GM12801 (cell line): ENCODE data around the gene ATAT1.

Experiments
- CTCF ChIP-seq: IDR thresholded peaks from one replicate; pipeline ENCODE4 v1.5.1; 2011; ENCODE audit warnings: control low read depth; ENCODE audit not compliant: insufficient read length; ENCODE audit errors: extremely low read depth

ATAT1 gene

DNA sequence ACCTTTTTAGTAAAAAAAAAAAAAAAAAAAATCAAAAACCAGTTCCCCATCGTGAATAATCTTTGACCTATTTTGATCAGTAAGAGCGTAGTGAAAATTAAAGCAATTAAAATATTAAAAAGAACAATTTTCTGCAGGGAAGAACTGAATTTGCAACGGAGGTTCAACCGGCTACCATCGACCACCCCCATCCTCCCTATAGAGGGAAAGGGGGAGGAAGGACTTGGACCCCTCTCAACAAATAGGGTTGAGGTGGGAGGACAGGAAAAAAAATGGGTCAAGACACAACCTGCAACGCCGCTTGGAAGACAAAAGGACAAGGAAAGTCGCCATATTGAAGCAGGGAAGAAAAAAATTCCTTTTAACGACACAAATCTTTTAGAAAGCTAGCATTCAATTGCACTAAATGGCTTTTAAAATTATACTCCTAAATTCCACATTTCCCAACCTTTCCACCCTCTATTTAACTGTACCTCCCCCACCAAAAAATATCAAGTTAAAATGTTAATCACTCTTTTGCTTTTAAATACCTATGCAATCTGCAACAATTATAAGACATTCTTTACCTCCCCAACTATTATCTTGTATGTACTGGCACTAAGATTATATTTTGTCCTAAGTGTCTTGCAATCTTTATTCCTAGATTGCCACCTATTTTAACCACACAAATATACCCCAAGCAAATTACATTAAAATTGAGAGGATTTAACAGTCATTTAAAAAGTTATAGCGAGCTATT is 11.3 kb upstream of the ATAT1 start:
- TF ChIP-seq CTCF = no peak

GRCh38 chr6:30615958-30616810 is 10.5 kb upstream of the ATAT1 start:
- TF ChIP-seq CTCF = no peak

DNA sequence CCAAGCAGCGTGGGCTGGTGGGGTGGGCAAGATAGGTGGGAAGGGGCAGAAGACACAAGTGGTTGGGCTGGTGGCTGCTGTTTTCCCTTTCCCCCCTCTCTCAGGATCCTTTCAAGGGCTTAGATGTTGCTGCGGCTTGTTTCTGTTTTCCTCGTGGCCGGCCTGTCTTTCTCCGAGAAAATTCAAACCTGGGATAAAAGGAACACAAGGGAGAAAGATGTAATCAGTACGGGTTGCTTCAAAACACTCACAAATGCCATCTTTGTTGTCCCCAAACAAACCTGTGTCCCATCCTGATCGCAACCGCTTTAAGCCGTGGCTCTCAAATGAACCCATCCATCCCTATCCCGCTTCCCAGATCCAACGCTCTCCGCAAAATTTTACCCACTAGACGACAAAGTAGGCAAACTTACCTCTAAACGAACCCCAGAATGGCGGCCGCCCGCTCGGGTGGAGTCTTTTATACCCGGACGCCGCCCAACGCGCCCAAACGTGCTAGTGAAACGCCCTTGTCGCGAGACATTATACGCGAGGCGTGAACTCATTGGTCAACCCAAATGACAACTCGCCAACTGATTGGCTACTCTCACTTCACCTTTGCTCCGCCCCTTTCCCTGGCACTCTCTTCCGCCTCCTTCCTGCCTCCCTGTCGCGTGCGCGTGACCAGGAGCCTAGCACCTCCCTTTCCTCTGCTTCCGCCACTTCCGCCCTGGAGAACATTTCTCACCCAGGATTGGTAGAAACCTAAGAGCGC is 9.7 kb upstream of the ATAT1 start, which contains the start of gene PPP1R10:
PPP1R10 (minus strand) TSS at position 433 of the 754 bp plus-strand sequence. CDS start 7,299 bp downstream, outside the sequence.
- TF ChIP-seq CTCF = no peak

- TF ChIP-seq CTCF = no peak
Observed at GRCh38 chr6:30617565-30618269, 9.0 kb upstream of the ATAT1 start, which contains the start of gene MRPS18B. Gene MRPS18B, plus strand, starts transcription at chr6:30617840. Its CDS starts 26 bp downstream, at chr6:30617866.

GRCh38 chr6:30618270-30618797 is 8.3 kb upstream of the ATAT1 start:
- no peak for TF ChIP-seq CTCF

DNA sequence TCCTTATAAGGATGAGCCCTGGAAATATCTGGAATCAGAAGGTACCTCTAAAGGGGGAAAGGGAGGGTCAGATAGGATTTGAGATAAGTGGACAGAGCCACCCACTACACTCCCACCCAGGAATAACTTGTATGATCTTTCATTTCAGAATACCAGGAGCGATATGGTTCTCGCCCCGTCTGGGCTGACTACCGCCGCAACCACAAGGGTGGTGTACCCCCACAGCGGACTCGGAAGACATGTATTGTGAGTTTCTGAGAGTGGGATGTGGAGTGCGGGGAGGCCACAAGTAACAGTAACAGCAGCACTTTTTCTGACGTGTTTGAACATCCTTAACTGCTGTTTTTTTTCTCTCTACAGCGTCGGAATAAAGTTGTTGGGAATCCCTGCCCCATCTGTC is 7.1 kb upstream of the ATAT1 start:
- no peak for TF ChIP-seq CTCF
